HAP-1 (cell line): Measurements from ENCODE around the gene SLC19A1.
A peak's percentile ranks its signal among the peaks of the same experiment; 100 is the strongest.

Source experiments
- DNase-seq, 2 experiments: peaks; one replicate each; pipeline ENCODE4 v3.0.0-alpha.2; 2016 to 2020; ENCODE audit warnings: low spot score in 2 of 2
- H3K27me3 ChIP-seq: fragments of 250-450 bp; sonication (Bioruptor Pico); 2 replicates; pipeline ENCODE4 v1.5.1; 2020; ENCODE audit warnings: low read depth, mild to moderate bottlenecking, moderate library complexity
- H3K36me3 ChIP-seq: fragments of 250-450 bp; sonication (Bioruptor Pico); replicated peaks from 2 replicates; pipeline ENCODE4 v1.5.1; 2020; ENCODE audit warnings: mild to moderate bottlenecking
- H3K4me1 ChIP-seq: fragments of 250-450 bp; sonication (Bioruptor Pico); 2 replicates; pipeline ENCODE4 v1.5.1; 2020; ENCODE audit warnings: mild to moderate bottlenecking
- H3K4me3 ChIP-seq: fragments of 250-450 bp; sonication (Bioruptor Pico); 2 replicates; pipeline ENCODE4 v1.5.1; 2020; ENCODE audit warnings: mild to moderate bottlenecking, moderate library complexity
- H3K9me3 ChIP-seq: fragments of 250-450 bp; sonication (Bioruptor Pico); 2 replicates; pipeline ENCODE4 v1.5.1; 2020; ENCODE audit warnings: mild to moderate bottlenecking, moderate library complexity
- in situ Hi-C: fragments of 300-500 bp; cut with MboI; formaldehyde crosslinking; loops from 3 replicates; pipeline ENCODE4 v1.14.3; 2020; ENCODE audit warnings: low sequenced_read_pairs, inconsistent platforms, mixed read lengths

Gene SLC19A1

DNA sequence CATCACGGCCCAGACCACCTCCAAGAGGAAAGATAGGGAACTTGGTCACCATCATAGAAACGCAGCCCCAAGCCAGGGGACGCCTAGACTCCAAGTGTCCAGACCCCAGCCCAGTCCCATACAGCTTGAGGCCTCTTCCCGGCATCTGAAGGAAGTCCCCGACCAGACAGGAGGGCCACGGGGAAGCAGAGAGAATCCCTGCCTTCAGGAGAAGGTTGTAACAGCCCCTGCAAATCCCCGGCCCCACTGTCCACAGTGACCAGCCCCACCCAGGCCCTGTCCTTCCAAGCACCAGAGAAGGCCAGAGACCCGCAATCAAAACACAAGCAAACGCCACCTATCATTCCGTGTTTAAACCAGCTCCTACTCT lies 1.7 kb downstream of the SLC19A1 start:
- Histone ChIP-seq H3K4me3 (peak overlapping the region; percentile 58), H3K4me1 (no peaks in the 10 kb centered on the region; the same call in 1 of the 2 replicates), H3K36me3 (peaks cover 35% of the 10 kb centered on the region), H3K27me3 (no peaks in the 10 kb centered on the region), H3K9me3 (no peaks in the 10 kb centered on the region)
- in situ Hi-C loops, result no loop called here
- DNase-seq, result peak in 1 of 2 experiments; percentile 8

DNA sequence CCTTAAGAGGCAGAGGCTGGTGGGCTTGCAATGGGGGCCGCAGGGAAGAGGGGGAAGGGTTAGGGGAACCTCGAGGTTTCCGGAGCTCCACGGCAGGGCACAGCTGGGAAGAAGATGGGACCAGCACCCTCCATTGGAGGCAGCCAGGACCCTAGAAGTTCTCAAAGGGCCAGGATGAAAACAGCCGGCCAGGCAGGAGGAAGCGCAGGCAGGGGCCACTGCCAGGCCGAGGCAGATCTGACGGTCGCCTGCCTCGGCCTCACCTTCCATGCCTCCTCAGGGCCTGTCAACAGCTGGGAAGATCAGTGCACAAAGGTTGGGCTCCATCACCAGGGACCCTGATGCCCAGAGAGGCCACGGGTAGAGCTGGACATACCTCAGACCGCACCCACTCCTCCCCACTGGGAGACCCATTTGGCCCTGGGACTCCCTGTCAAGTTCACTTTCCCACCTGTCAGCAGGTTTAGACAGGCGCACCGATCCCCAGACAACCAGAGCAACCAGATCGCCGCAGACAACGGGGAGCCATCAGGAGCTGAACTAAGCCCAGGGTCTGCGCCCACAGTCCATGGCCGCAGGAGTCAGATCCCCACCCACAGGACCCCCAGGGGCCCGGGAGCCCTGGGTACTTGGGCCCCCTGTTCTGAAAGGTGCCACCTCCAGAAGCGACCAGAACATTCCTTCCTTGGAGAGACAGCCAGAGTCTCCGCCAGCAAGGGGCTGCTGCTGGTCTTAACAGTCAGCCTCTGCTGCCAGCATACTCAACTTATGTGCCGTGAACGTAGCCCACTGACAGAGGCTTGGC lies 2.2 kb downstream of the SLC19A1 start:
- Histone ChIP-seq H3K36me3 (peaks cover 38% of the 10 kb centered on the region), H3K4me1 (no peaks in the 10 kb centered on the region; the same call in 1 of the 2 replicates), H3K4me3 (peak overlapping the region; percentile 58), H3K9me3 (no peaks in the 10 kb centered on the region), H3K27me3 (no peaks in the 10 kb centered on the region)
- in situ Hi-C loops, result no loop called here
- peak in 1 of 2 experiments; percentile 6 for DNase-seq

DNA sequence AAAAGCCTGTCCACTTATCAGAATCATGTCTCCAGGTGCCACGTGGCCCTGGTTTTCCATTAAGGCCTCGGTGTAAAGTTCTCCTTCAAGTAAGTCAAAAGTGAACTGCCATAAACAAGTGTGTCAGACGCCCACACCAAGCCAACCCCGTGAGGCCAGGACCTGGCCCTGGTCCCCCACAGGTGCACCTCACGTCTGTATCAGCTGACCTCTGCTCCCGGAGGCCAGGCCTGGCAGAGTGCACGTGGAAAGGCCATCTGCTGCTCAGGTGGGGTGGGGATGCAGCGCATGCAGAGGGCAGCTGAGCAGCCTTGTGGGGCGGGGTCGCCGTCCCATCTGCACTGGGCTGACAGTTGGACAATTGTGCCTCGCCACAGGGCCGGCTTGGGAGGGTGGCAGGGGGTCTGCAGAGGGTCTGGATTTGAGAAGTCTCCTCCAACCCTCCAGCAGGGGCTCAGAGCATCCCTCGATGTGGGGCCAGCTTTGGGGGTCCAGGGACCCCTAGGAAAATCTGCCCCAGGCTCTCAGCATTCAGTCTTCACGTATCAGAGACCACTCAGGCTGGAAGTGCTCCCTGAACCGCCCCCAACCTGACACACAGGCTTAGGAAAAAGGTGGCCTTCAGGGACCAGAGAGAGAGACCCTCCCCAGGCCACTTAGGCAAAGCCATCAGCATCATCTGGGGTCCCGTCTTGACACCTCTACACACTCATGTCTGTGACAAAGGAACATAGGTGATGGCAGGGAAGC lies 3.0 kb downstream of the SLC19A1 start:
- no peak for DNase-seq
- Histone ChIP-seq H3K4me1 (no peaks in the 10 kb centered on the region; the same call in 1 of the 2 replicates), H3K9me3 (no peaks in the 10 kb centered on the region), H3K36me3 (peaks cover 44% of the 10 kb centered on the region), H3K27me3 (no peaks in the 10 kb centered on the region), H3K4me3 (no peak overlapping the region)
- in situ Hi-C loops, result no loop called here

DNA sequence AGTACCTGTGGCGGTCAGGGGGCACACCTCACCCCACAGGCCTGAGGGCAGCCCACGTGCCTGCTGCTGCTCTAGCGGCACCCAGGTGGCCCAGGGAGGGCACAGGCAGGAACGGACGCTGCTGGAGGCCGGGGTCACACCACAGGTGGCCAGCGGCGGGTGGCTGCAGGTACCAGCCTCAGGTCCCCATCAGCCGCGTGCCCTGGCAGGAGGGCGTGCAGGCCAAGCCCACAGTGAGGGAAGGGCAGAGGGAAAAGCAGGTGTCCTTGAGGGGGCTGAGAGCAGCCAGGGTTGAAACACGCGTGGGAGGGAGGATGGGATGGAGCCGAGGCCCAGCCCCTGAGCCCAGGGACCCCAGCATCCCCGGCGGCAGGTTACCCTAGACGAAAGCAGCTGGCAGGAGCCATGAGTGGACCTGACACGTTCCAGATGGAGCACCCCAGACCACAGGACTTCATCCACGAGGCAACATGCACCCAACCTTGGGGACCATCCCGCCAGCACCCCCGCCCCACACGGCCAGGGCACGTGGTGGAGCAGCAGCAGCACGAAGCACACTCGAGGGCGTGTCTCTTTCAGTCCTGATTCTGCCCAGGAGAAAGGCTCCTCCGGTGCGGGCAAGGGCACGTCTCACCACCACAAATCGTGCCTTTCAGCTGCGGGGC lies 3.7 kb downstream of the SLC19A1 start:
- no peak for DNase-seq
- Histone ChIP-seq H3K9me3 (no peaks in the 10 kb centered on the region), H3K4me1 (no peaks in the 10 kb centered on the region; the same call in 1 of the 2 replicates), H3K27me3 (no peaks in the 10 kb centered on the region), H3K4me3 (no peak overlapping the region), H3K36me3 (peaks cover 51% of the 10 kb centered on the region)
- in situ Hi-C loops, result no loop called here

DNA sequence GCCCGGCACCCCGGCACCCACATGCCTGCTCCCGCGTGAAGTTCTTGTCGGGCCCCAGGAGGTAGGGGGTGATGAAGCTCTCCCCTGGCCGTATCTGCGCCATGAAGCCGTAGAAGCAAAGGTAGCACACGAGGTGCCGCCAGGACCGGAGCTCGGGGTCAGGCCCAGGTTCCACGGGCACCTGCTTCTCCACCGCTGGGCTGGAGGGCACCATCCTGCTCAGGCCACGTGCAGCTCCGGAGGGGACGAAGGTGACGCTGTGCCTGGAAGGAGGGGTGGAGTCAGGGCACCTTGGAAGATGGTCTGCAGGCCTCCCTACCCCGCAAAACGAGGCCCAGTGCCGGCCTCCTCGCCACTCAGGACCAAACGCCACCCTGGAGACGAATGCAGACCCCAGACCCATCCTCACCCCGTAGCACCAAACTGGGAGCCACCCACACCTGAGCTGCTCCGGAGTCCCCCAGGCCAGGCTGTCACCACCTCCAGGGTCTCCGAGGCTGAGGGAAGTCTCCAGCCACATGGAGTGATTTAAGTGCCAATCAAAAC lies 4.4 kb downstream of the SLC19A1 start:
- Histone ChIP-seq H3K4me3 (no peak overlapping the region), H3K4me1 (no peaks in the 10 kb centered on the region; the same call in 1 of the 2 replicates), H3K36me3 (peaks cover 51% of the 10 kb centered on the region), H3K27me3 (no peaks in the 10 kb centered on the region), H3K9me3 (no peaks in the 10 kb centered on the region)
- DNase-seq, result no peak
- in situ Hi-C loops, result no loop called here

DNA sequence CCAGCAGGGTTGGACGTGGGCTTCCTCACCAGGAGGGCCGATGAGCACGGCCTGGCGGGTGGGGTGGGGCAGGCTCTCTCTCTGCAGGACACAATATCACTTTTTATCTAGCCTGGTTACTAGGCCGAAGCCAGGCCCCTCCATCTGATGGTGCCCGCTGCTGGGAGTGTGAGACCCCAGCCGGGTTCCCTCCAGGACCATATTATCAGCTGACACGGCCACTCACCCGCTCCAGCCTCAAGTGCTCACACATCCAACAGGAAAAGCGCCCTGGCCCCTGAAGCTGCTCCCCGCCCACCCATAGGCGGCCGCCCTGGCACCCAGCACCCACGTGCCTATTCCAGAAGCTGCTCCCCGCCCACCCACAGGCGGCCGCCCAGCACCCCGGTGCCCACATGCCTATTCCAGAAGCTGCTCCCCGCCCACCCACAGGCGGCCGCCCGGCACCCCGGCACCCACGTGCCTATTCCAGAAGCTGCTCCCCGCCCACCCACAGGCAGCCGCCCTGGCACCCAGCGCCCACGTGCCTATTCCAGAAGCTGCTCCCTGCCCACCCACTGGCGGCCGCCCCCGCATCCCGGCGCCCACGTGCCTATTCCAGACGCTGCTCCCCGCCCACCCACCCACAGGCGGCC lies 5.0 kb downstream of the SLC19A1 start:
- DNase-seq, result no peak
- Histone ChIP-seq H3K9me3 (no peaks in the 10 kb centered on the region), H3K4me1 (no peaks in the 10 kb centered on the region; the same call in 1 of the 2 replicates), H3K4me3 (no peak overlapping the region), H3K27me3 (no peaks in the 10 kb centered on the region), H3K36me3 (peaks cover 53% of the 10 kb centered on the region)
- in situ Hi-C loops, result no loop called here

DNA sequence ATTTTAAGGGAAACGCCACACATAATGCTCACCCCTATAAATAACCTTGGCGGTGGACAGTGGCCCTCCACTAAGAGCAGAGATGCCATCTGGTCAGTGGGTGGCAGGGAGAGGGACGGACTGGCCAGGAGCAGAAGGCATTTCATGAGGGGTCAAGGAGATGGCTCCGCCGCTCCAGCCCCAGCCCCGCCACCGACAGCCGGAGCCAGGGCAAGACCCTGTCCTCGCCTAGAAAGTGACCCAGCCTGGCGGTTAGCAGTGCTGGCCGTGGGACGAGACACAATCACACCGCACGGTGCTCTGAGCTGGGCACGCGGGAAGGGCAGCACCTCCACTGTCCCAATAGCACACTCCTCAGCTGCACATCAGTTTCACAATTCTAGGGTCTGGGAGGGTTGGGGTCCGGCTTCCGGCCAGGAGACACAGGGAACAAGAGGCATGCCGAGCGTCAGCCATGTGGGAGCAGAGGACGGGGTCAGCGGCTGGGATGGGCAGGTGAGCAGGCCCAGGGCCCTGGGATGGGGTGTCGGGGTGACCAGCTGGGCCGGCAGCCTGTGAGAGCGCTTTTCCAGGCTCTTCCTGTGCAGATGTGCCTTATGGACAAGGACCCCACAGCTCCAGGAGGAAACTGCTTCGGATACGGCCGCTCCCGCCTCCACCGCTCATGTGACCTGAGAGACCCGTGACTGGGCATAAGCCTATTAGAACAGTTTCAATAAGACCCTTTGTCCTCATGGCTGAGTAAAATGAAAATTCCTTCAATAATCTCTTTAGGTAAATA lies 5.7 kb downstream of the SLC19A1 start:
- H3K36me3 ChIP-seq, result peaks cover 60% of the 10 kb centered on the region
- in situ Hi-C loops, result no loop called here
- H3K9me3 ChIP-seq, result no peaks in the 10 kb centered on the region
- no peak overlapping the region for H3K4me3 ChIP-seq
- peak in 1 of 2 experiments; percentile 47 for DNase-seq
- H3K4me1 ChIP-seq, result no peaks in the 10 kb centered on the region; the same call in 1 of the 2 replicates
- H3K27me3 ChIP-seq, result no peaks in the 10 kb centered on the region

DNA sequence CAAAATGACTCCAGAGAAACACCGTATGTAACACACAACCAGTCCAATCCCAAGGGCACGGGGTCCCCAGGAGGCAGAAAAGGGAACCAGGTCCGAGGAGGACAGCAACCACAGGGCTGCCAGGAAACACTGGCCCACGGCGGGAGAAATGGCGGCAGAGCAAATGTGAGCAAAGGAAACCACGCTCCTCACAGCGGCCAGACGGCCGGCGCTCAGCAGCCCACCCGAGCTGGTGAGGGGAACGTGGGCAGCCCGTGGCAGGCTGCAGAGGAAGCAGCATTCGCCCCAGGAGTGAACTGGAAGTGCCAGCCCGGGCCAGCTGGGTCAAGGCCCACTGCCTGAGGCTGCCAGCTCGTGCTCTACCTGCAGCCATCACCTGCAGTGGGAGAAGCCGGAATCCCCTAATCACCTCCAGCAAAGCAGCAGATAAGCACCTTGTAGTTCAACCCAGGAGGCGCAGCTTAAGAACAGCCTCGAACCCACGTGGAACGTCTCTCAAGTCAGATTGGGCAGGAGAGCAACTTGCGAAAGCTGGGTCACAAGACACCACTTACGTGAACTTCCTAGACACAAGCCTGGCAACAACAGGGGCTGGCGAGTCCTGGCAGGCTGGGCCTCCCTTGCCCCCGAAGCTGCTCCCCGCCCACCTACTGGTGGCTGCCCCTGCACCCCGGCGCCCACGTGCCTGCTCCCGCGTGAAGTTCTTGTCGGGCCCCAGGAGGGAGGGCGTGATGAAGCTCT lies 6.7 kb downstream of the SLC19A1 start:
- Histone ChIP-seq H3K9me3 (no peaks in the 10 kb centered on the region), H3K36me3 (peaks cover 57% of the 10 kb centered on the region), H3K27me3 (no peaks in the 10 kb centered on the region), H3K4me1 (no peaks in the 10 kb centered on the region; the same call in 1 of the 2 replicates), H3K4me3 (no peak overlapping the region)
- DNase-seq, result no peak
- in situ Hi-C loops, result no loop called here

DNA sequence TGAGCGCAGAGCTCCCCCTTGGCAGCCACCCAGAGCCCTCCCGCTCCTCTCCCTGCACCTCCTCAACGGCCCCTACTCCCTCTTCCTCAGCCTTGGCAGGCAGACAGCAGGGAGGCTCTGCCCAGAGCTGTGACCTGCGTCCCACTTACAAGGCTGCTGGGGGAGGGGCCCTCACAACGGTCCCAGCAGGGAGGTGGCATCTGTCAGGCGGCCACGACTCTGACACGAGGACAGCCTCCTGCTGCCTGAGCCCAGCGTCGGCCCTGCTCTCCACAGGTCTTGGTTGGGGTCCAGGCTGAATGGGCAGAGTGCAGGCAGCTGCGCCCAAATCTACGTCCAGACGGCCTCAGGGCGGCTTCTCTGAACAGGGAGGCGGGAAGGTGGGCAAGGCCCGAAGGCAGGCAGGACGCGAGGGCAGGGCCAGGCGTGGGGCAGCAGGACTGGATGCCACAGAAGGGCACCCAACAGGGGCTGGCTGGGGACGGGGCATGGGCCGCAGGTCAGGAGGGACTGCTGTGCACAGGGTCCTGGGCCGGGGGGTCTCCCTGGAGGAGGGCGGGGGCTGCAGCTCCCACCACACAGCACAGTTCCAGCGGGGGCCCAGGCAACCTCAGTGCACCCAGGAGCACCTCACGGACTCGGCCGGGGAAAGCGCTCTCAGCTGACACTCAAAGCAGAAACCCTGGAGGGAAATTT lies 7.5 kb downstream of the SLC19A1 start:
- H3K36me3 ChIP-seq, result peaks cover 60% of the 10 kb centered on the region
- H3K9me3 ChIP-seq, result no peaks in the 10 kb centered on the region
- no peak for DNase-seq
- H3K4me3 ChIP-seq, result no peak overlapping the region
- in situ Hi-C loops, result no loop called here
- no peaks in the 10 kb centered on the region for H3K27me3 ChIP-seq
- H3K4me1 ChIP-seq, result no peaks in the 10 kb centered on the region

DNA sequence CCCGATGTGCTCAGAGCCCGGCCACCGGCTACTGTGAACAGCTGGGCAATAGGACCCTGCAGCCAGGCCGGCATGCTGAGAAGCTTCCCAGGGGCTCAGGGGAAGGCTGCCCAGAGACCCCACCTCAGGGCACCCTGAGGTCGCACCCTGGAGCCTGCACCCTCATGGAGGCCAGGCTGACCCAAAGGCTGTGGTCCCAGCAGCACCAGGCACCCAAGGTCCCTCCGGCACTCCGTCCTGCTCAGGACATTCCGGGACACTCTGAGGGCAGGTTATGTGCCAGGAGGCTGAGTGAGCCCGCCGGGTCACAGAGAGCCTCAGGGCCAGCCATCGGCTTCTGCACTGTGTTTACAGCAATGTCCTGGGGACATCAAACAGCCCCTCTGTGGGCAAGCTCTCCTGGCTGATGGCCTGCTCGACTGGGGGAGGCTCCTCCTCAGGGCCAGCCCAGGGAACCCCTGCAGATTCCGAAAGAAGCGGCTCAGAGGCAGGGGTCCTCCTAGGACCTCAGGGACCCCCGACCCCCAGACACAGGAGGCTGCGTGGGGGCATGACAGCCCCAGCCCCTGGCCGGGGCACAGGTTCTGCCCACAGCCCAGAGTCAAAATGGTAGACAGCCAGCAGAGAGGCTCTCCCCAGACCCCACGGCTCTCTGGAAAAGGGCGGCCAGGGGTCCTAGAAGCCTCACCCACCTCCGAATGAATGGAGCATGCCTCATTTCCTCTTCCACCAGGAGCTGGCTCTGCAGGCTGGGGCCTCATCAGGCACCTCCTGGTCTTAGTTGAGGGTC lies 8.2 kb downstream of the SLC19A1 start:
- in situ Hi-C loops, result no loop called here
- no peaks in the 10 kb centered on the region for H3K27me3 ChIP-seq
- H3K9me3 ChIP-seq, result no peaks in the 10 kb centered on the region
- peaks cover 63% of the 10 kb centered on the region for H3K36me3 ChIP-seq
- no peak overlapping the region for H3K4me3 ChIP-seq
- no peaks in the 10 kb centered on the region for H3K4me1 ChIP-seq
- no peak for DNase-seq

DNA sequence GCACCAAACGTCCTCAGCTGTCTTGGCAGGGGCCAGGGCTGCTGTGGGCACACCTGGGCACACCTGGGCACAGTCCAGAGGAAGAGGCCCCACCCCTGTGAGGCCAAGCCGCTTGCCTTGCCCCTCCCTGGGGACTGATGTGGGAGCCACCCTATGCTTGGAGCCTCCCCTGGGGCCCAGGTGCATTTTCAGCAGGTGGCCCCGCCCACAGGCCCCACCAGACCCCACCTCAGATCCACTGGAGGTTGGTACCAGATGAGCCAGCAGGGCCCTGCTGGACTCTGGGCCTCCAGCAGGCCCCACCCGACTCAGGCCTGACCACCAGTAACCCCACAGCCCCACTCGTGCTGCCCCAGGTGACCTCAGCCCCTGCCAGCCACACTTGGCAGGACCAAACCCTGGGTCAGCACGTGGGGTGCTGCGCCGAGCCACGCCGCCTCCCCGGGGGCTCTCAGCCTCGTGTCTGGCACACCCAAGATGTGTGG lies 8.8 kb downstream of the SLC19A1 start:
- H3K36me3 ChIP-seq, result peaks cover 68% of the 10 kb centered on the region
- no peaks in the 10 kb centered on the region for H3K27me3 ChIP-seq
- in situ Hi-C loops, result no loop called here

More for the DNA sequence above, 8.8 kb downstream of the SLC19A1 start:
- no peak for DNase-seq
- Histone ChIP-seq H3K9me3 (no peaks in the 10 kb centered on the region), H3K4me1 (no peaks in the 10 kb centered on the region), H3K4me3 (no peak overlapping the region)
